GM12891 (cell line): ENCODE results near the gene CTTNBP2NL.
"Not testable (repeated sequence)": the region's sequence is repeated elsewhere in the genome, so short reads cannot be mapped to it uniquely, and the experiment has no call there.

Experiments
- DNase-seq: peaks from one replicate; pipeline ENCODE4 v3.0.0; 2011; ENCODE audit warnings: low spot score; ENCODE audit not compliant: insufficient read length
- FAIRE-seq: peaks from 2 replicates; lab custom pipeline; 2011; peaks lifted over from hg19 to GRCh38; lab: Jason Lieb, UNC
- PAX5 ChIP-seq: IDR thresholded peaks from 2 replicates; pipeline ENCODE4 v1.6.1; 2011; ENCODE audit warnings: low read length, moderate library complexity, mild to moderate bottlenecking; ENCODE audit not compliant: insufficient read depth, severe bottlenecking
- POLR2A ChIP-seq: IDR thresholded peaks from 2 replicates; pipeline ENCODE4 v1.6.1; 2011; ENCODE audit warnings: low read depth, low read length, control low read depth
- POLR2AphosphoS5 ChIP-seq: IDR thresholded peaks from 2 replicates; pipeline ENCODE4 v1.6.1; 2011; ENCODE audit warnings: low read depth, low read length, control low read depth
- POU2F2 ChIP-seq: IDR thresholded peaks from 2 replicates; pipeline ENCODE4 v1.6.1; 2011; ENCODE audit warnings: low read depth, mild to moderate bottlenecking, control low read depth, low read length, moderate library complexity
- SPI1 ChIP-seq: IDR thresholded peaks from 2 replicates; pipeline ENCODE4 v1.6.1; 2011; ENCODE audit warnings: low read depth, low read length, control low read depth
- TAF1 ChIP-seq: IDR thresholded peaks from 2 replicates; pipeline ENCODE4 v1.6.1; 2011; ENCODE audit warnings: low read depth, low read length, control low read depth

Gene CTTNBP2NL

GRCh38 chr1:112477550-112477949 lies 81.5 kb downstream of the CTTNBP2NL start:
- TF ChIP-seq SPI1 (no peak), TAF1 (no peak), POLR2AphosphoS5 (no peak), PAX5 (no peak), POLR2A (no peak), POU2F2 (no peak)
- no peak for FAIRE-seq
- DNase-seq: no peak

- no peak for DNase-seq
- TF ChIP-seq TAF1: no peak
- TF ChIP-seq PAX5: no peak
- no peak for TF ChIP-seq POLR2A
- TF ChIP-seq POLR2AphosphoS5: no peak
- no peak for TF ChIP-seq SPI1
- FAIRE-seq: no peak
Measured at GRCh38 chr1:112478314-112478713, 82.3 kb downstream of the CTTNBP2NL start.

- FAIRE-seq, DNase-seq: not testable (repeated sequence)
Measured at GRCh38 chr1:112486063-112486462, 90.0 kb downstream of the CTTNBP2NL start.

- not testable (repeated sequence) for FAIRE-seq, DNase-seq
Measured at GRCh38 chr1:112487686-112488085, 91.7 kb downstream of the CTTNBP2NL start.

GRCh38 chr1:112488141-112488540 lies 92.1 kb downstream of the CTTNBP2NL start:
- no peak for TF ChIP-seq POLR2A
- no peak for TF ChIP-seq TAF1
- no peak for TF ChIP-seq POLR2AphosphoS5
- no peak for TF ChIP-seq PAX5
- DNase-seq (no peak), FAIRE-seq (no peak)

GRCh38 chr1:112492076-112492475 lies 96.1 kb downstream of the CTTNBP2NL start:
- no peak for DNase-seq
- no peak for FAIRE-seq
- TF ChIP-seq SPI1 (no peak), POLR2AphosphoS5 (no peak), TAF1 (no peak), POLR2A (no peak), PAX5 (no peak), POU2F2 (no peak)

GRCh38 chr1:112493351-112493750 lies 97.3 kb downstream of the CTTNBP2NL start:
- TF ChIP-seq POLR2A: no peak
- no peak for TF ChIP-seq POU2F2
- TF ChIP-seq SPI1: no peak
- no peak for TF ChIP-seq PAX5
- DNase-seq (no peak), FAIRE-seq (no peak)

GRCh38 chr1:112496290-112496689 lies 100.3 kb downstream of the CTTNBP2NL start:
- DNase-seq: no peak
- TF ChIP-seq SPI1 (no peak), POLR2AphosphoS5 (no peak), PAX5 (no peak), TAF1 (no peak), POU2F2 (no peak), POLR2A (no peak)
- no peak for FAIRE-seq

- 0 out of 2 replicates have a peak, but pooled peaks have one; percentile 12 for TF ChIP-seq POU2F2
- TF ChIP-seq POLR2A: no peak
- no peak for TF ChIP-seq TAF1
- no peak for TF ChIP-seq SPI1
- peak; percentile 47 for DNase-seq
- peak; percentile 73 for FAIRE-seq
Measured at GRCh38 chr1:112501810-112502641, 106.0 kb downstream of the CTTNBP2NL start.

- DNase-seq (no peak), FAIRE-seq (no peak)
- TF ChIP-seq TAF1: no peak
- TF ChIP-seq SPI1: no peak
- no peak for TF ChIP-seq PAX5
- TF ChIP-seq POLR2AphosphoS5: no peak
- TF ChIP-seq POU2F2: no peak
- TF ChIP-seq POLR2A: no peak
Measured at GRCh38 chr1:112502826-112503225, 106.8 kb downstream of the CTTNBP2NL start.
